ENCODE data around the gene TRABD2A. TPM values are rescaled to one million over a fixed set of nuclear protein-coding genes. Genes with fewer than 3 reads are reported as not detected.

Gene TRABD2A
- total RNA-seq, 2 experiments from 2014 or later: 1.6 to 1.9 TPM

GRCh38 chr2:84836215-84836614, 44.7 kb downstream of the TRABD2A start:
- Histone ChIP-seq H2AFZ (ENCODE audit: low read length) (no peak overlapping the region), H3K79me2 (ENCODE audit: insufficient read depth, low read depth, low read length) (no peaks in the 10 kb centered on the region), H3K4me2 (ENCODE audit: low read length) (no peak overlapping the region), H3K27ac (ENCODE audit: low read depth, low read length, poor library complexity, severe bottlenecking) (no peak overlapping the region), H3K9me3 (ENCODE audit: low read length) (peaks cover 4% of the 10 kb centered on the region; the same call in 1 of the 2 replicates), H3K36me3 (ENCODE audit: insufficient read depth, low read length) (no peaks in the 10 kb centered on the region), H3K4me3 (ENCODE audit: low read depth, low read length, poor library complexity, severe bottlenecking) (no peak overlapping the region), H4K20me1 (ENCODE audit: insufficient read depth, low read length) (no peaks in the 10 kb centered on the region), H3K9me2 (ENCODE audit: insufficient read depth, low read length) (no peaks in the 10 kb centered on the region), H3K4me1 (ENCODE audit: insufficient read depth, low read length, poor library complexity, severe bottlenecking) (peaks cover 11% of the 10 kb centered on the region)
- no peak for DNase-seq (ENCODE audit: low spot score)
- CTCF ChIA-PET (ENCODE audit: unreplicated experiment): no interaction called here
- no TSS peak for BruUV-seq (replicated peaks)
- POLR2A ChIA-PET: no interaction called here
- intact Hi-C loops (cut with micrococcal nuclease; ENCODE audit: unreplicated experiment): no loop called here
- TF ChIP-seq EZH2phosphoT487 (IDR thresholded peaks at IDR 0.05; ENCODE audit: borderline replicate concordance, low read depth, low read length) (no peak), CTCF (conservative IDR thresholded peaks at IDR 0.05; ENCODE audit: low read length) (no peak)

- Histone ChIP-seq H3K9me2 (ENCODE audit: insufficient read depth, low read length) (no peaks in the 10 kb centered on the region), H3K36me3 (ENCODE audit: insufficient read depth, low read length) (no peaks in the 10 kb centered on the region), H3K4me1 (ENCODE audit: insufficient read depth, low read length, poor library complexity, severe bottlenecking) (peaks cover 11% of the 10 kb centered on the region), H2AFZ (ENCODE audit: low read length) (peak overlapping the region; percentile 69), H3K27ac (ENCODE audit: low read depth, low read length, poor library complexity, severe bottlenecking) (no peak overlapping the region), H3K79me2 (ENCODE audit: insufficient read depth, low read depth, low read length) (no peaks in the 10 kb centered on the region), H3K4me2 (ENCODE audit: low read length) (peak overlapping the region; percentile 62), H3K4me3 (ENCODE audit: low read depth, low read length, poor library complexity, severe bottlenecking) (no peak overlapping the region), H3K9me3 (ENCODE audit: low read length) (peaks cover 4% of the 10 kb centered on the region; the same call in 1 of the 2 replicates), H4K20me1 (ENCODE audit: insufficient read depth, low read length) (no peaks in the 10 kb centered on the region)
- TF ChIP-seq CTCF (conservative IDR thresholded peaks at IDR 0.05; ENCODE audit: low read length) (no peak), EZH2phosphoT487 (IDR thresholded peaks at IDR 0.05; ENCODE audit: borderline replicate concordance, low read depth, low read length) (no peak)
- intact Hi-C loops (cut with micrococcal nuclease; ENCODE audit: unreplicated experiment): no loop called here
- DNase-seq (ENCODE audit: low spot score): no peak
- POLR2A ChIA-PET: interaction anchor here (0.6 to 2.3 kb wide), 5 partner anchors 9 to 448 kb away, joined by 3 to 10 read pairs (median 4); no protein-coding TSS in a partner anchor
- CTCF ChIA-PET (ENCODE audit: unreplicated experiment): no interaction called here
- no TSS peak for BruUV-seq (replicated peaks)
Observed at GRCh38 chr2:84833481-84834150, 47.3 kb downstream of the TRABD2A start.

- no peaks in the 10 kb centered on the region for H3K36me3 ChIP-seq (ENCODE audit: insufficient read depth, low read length)
- H3K79me2 ChIP-seq (ENCODE audit: insufficient read depth, low read depth, low read length): no peaks in the 10 kb centered on the region
- ChIA-PET CTCF (ENCODE audit: unreplicated experiment) (no interaction called here), POLR2A (interaction anchor here (0.6 to 2.3 kb wide), 7 partner anchors 8 to 447 kb away, joined by 3 to 10 read pairs (median 4); no protein-coding TSS in a partner anchor)
- no peak overlapping the region for H3K4me3 ChIP-seq (ENCODE audit: low read depth, low read length, poor library complexity, severe bottlenecking)
- intact Hi-C loops (cut with micrococcal nuclease; ENCODE audit: unreplicated experiment): no loop called here
- no TSS peak for BruUV-seq (replicated peaks)
- peaks cover 15% of the 10 kb centered on the region for H3K4me1 ChIP-seq (ENCODE audit: insufficient read depth, low read length, poor library complexity, severe bottlenecking)
- TF ChIP-seq CTCF (conservative IDR thresholded peaks at IDR 0.05; ENCODE audit: low read length): no peak
- TF ChIP-seq EZH2phosphoT487 (IDR thresholded peaks at IDR 0.05; ENCODE audit: borderline replicate concordance, low read depth, low read length): no peak
- H3K4me2 ChIP-seq (ENCODE audit: low read length): peak overlapping the region; percentile 62
- peak; percentile 43 for DNase-seq (ENCODE audit: low spot score)
- no peaks in the 10 kb centered on the region for H3K9me2 ChIP-seq (ENCODE audit: insufficient read depth, low read length)
- H3K27ac ChIP-seq (ENCODE audit: low read depth, low read length, poor library complexity, severe bottlenecking): no peak overlapping the region
- peak overlapping the region; percentile 69 for H2AFZ ChIP-seq (ENCODE audit: low read length)
- H4K20me1 ChIP-seq (ENCODE audit: insufficient read depth, low read length): no peaks in the 10 kb centered on the region
- H3K9me3 ChIP-seq (ENCODE audit: low read length): peaks cover 4% of the 10 kb centered on the region; the same call in 1 of the 2 replicates
Observed at GRCh38 chr2:84832772-84833461, 48.0 kb downstream of the TRABD2A start.
